H1 (cell line): ENCODE results near the gene BMP4. TPM values are rescaled to one million over a fixed set of nuclear protein-coding genes. Genes with fewer than 3 reads are reported as not detected.

ENCODE experiments used
- HDAC2 ChIP-seq, 2 experiments: fragments of 300-600 bp in 1 of 2; sonication (generic) in 1 of 2; IDR thresholded peaks; 2 replicates each; pipeline ENCODE4 v1.6.1; 2011 to 2012; ENCODE audit warnings: low read depth in 2 of 2, low read length in 2 of 2, mild to moderate bottlenecking in 2 of 2, moderate library complexity in 2 of 2, borderline replicate concordance in 1 of 2, inconsistent platforms in 1 of 2
- polyA plus RNA-seq, 7 experiments: library from polyadenylated mRNA; depleted of rRNA in 3 of 7; stranded (reverse) in 5 of 7; unstranded in 2 of 7; fragments of >200 nt in 5 of 7; fragments of 200-250 nt in 2 of 7; gene quantifications; 1 replicate in 5 of 7; 2 replicates in 1 of 7; 4 replicates in 1 of 7; pipeline versions ENCODE4 v1.2.1 to v1.2.3, GENCODE V29; 2011 to 2013; ENCODE audit warnings: missing spikeins in 2 of 7, mixed read lengths in 2 of 7
- total RNA-seq: library from RNA; stranded (reverse); fragmentation: NEBNext Ultra II Directional; extraction: Animal tissue kit (Norgen Biotek cat#: 25700); gene quantifications from 2 replicates; pipeline ENCODE4 v1.2.1, GENCODE V29; 2021
- TF ChIP-seq, protein P1 (sequence below): fragments of 300-600 bp; sonication (generic); IDR thresholded peaks from 2 replicates; pipeline ENCODE4 v1.7.1; 2012; ENCODE audit warnings: low read length, moderate library complexity, mild to moderate bottlenecking, inconsistent platforms; ENCODE audit not compliant: insufficient replicate concordance

The BMP4 gene
- total and polyA plus RNA-seq, 2 of the 8 experiments (the other 6 are each of a cell fraction or from before 2014, with no cell fraction given) = 2.3 to 5.4 TPM

DNA sequence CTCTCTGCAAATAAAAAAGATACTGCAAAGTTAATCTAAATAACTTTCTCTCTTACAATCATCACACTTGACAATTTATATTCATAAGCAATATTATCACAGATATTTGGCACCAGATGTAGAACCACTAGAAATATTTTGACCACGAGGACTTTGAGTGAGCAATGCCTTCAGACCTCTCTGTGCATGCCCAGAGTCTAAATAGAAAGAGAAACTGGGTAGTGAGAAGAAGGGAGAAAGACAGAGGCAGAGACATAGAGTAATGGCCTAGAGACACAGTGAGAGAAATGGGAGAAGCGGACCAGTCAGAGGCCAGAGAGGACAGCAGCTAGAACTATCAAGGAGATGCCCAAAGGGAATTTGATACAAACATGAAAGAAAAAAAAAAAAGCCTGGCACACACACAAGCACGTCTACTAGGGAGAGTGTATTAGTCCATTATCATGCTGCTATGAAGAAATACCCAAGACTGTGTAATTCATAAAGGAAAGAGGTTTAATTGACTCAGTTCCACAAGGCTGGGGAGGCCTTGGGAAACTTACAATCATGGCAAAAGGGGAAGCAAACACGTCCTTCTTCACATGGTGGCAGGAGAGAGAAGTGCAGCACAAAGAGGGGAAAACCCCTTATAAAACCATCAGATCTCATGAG, 41.1 kb downstream of the BMP4 start (continued):
- TF ChIP-seq, protein P1, sequence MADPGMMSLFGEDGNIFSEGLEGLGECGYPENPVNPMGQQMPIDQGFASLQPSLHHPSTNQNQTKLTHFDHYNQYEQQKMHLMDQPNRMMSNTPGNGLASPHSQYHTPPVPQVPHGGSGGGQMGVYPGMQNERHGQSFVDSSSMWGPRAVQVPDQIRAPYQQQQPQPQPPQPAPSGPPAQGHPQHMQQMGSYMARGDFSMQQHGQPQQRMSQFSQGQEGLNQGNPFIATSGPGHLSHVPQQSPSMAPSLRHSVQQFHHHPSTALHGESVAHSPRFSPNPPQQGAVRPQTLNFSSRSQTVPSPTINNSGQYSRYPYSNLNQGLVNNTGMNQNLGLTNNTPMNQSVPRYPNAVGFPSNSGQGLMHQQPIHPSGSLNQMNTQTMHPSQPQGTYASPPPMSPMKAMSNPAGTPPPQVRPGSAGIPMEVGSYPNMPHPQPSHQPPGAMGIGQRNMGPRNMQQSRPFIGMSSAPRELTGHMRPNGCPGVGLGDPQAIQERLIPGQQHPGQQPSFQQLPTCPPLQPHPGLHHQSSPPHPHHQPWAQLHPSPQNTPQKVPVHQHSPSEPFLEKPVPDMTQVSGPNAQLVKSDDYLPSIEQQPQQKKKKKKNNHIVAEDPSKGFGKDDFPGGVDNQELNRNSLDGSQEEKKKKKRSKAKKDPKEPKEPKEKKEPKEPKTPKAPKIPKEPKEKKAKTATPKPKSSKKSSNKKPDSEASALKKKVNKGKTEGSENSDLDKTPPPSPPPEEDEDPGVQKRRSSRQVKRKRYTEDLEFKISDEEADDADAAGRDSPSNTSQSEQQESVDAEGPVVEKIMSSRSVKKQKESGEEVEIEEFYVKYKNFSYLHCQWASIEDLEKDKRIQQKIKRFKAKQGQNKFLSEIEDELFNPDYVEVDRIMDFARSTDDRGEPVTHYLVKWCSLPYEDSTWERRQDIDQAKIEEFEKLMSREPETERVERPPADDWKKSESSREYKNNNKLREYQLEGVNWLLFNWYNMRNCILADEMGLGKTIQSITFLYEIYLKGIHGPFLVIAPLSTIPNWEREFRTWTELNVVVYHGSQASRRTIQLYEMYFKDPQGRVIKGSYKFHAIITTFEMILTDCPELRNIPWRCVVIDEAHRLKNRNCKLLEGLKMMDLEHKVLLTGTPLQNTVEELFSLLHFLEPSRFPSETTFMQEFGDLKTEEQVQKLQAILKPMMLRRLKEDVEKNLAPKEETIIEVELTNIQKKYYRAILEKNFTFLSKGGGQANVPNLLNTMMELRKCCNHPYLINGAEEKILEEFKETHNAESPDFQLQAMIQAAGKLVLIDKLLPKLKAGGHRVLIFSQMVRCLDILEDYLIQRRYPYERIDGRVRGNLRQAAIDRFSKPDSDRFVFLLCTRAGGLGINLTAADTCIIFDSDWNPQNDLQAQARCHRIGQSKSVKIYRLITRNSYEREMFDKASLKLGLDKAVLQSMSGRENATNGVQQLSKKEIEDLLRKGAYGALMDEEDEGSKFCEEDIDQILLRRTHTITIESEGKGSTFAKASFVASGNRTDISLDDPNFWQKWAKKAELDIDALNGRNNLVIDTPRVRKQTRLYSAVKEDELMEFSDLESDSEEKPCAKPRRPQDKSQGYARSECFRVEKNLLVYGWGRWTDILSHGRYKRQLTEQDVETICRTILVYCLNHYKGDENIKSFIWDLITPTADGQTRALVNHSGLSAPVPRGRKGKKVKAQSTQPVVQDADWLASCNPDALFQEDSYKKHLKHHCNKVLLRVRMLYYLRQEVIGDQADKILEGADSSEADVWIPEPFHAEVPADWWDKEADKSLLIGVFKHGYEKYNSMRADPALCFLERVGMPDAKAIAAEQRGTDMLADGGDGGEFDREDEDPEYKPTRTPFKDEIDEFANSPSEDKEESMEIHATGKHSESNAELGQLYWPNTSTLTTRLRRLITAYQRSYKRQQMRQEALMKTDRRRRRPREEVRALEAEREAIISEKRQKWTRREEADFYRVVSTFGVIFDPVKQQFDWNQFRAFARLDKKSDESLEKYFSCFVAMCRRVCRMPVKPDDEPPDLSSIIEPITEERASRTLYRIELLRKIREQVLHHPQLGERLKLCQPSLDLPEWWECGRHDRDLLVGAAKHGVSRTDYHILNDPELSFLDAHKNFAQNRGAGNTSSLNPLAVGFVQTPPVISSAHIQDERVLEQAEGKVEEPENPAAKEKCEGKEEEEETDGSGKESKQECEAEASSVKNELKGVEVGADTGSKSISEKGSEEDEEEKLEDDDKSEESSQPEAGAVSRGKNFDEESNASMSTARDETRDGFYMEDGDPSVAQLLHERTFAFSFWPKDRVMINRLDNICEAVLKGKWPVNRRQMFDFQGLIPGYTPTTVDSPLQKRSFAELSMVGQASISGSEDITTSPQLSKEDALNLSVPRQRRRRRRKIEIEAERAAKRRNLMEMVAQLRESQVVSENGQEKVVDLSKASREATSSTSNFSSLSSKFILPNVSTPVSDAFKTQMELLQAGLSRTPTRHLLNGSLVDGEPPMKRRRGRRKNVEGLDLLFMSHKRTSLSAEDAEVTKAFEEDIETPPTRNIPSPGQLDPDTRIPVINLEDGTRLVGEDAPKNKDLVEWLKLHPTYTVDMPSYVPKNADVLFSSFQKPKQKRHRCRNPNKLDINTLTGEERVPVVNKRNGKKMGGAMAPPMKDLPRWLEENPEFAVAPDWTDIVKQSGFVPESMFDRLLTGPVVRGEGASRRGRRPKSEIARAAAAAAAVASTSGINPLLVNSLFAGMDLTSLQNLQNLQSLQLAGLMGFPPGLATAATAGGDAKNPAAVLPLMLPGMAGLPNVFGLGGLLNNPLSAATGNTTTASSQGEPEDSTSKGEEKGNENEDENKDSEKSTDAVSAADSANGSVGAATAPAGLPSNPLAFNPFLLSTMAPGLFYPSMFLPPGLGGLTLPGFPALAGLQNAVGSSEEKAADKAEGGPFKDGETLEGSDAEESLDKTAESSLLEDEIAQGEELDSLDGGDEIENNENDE = no peak
- TF ChIP-seq HDAC2 (IDR thresholded peaks at IDR 0.05; ENCODE audit: borderline replicate concordance in 1 of 2, low read depth in 2 of 2, low read length in 2 of 2) = no peak
